IPS DF 4.7 (cell line): Measurements from ENCODE around the gene PANX2.

ENCODE experiments used
- DNase-seq: peaks from one replicate; pipeline ENCODE4 v3.0.0-alpha.2; 2013; ENCODE audit warnings: low spot score; ENCODE audit errors: extremely low read depth

Gene PANX2

DNA sequence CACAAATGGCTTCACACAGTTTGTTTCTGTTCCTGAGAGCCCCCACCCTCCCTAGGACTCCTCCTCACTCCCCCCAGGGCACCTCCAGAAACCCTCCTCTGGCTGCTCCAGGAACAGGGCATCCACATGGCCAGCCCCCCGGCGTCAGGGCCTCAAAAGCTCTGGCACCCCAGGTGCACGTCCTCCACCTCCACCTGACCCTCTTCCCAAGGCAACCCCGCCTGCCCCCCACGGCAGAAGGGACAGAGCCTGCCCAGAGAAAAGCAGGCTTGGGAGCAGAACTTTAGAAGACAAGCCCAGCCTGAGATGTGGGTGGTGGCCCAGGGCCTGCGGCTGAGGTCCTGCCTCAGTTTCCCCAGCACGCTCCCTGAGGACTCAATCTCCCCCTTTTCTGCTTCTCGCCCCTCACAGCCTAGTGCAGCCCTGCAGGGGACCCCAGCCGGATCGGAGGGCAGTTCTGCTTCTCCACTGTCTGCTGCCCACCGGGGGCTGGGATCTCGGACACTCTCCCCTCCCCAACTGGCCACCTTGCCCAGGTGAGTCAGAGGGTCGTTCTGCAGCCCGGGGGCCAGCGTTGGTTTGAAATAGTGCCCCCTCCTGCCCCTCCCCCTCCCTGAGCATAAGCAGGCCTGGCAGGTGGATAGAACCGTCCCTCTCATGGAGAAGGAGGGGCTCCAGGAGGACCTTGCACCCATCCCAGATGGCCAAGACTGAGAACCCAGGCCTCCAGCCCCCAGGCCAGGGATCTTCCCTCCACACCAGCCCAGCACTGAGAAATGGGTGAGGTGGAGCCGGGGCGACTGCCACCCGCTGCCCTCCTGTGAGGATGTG, 12.8 kb downstream of the PANX2 start:
- DNase-seq = no peak

DNA sequence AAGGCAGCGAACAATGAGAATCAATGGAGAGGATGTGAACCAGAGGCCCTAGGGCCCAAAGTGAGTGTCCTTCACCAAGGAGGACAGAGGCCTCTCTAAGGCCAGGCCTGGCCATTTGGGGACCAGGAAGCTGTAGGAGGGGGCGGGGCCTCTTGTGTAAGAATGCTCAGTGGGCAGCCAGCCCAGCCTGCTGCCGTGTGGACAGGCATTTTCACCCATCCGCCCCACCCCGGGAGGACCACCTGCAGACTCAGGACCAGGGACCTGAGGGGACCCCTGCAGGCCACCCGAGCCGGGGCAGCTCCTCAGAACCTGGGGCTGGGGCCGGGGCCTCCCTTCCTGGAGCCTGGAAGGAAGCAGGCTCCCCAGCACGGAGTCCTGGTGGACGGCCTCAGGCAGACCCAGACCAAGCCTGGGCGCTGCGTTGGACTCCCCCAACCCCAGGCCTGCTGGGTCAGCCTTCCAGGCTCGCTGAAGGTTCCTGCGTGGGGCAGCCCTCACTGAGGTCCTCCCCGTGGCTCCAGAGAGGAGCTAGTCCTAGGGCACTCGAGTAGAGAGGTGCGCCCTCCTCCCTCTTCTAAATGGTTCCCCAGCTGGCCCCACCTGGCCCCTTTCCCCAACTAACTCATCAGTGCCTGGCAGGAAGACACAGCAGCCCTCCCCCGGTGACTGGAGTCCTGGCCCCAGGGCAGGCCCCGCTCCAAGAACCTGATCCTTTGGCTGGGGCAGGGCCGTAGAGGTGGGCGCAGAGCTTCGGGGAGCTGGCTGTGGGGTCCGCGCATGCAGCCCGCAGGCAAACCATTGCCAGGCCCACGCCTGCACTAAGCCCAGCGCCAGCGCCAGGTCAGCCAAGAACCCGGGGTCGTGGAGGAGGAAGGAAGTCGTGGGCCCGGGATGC, 13.7 kb downstream of the PANX2 start:
- no peak for DNase-seq

DNA sequence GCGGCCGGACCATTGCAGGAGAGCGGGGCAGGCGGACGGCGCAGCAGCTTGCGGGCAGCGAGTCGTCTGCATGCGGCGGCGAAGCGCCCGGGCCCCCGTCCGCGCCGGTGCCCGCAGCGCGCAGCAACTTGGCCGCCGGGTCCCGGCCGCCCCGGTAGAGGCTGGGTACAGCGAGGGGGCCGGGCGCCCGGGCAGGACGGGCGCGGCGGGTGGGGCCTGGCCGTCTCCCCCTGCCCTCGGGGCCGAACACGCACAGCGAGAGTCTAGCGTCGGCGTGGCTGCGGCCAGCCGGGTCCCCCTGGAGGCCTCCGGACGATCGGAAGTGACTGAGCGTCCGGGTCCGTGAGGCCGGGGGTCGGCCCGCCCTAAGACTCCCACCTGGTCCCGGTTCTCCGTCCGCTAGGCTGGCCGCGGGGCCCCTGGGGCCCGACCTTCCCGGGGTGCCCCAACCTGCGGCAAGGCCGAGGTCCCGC, 14.4 kb downstream of the PANX2 start:
- DNase-seq = no peak

DNA sequence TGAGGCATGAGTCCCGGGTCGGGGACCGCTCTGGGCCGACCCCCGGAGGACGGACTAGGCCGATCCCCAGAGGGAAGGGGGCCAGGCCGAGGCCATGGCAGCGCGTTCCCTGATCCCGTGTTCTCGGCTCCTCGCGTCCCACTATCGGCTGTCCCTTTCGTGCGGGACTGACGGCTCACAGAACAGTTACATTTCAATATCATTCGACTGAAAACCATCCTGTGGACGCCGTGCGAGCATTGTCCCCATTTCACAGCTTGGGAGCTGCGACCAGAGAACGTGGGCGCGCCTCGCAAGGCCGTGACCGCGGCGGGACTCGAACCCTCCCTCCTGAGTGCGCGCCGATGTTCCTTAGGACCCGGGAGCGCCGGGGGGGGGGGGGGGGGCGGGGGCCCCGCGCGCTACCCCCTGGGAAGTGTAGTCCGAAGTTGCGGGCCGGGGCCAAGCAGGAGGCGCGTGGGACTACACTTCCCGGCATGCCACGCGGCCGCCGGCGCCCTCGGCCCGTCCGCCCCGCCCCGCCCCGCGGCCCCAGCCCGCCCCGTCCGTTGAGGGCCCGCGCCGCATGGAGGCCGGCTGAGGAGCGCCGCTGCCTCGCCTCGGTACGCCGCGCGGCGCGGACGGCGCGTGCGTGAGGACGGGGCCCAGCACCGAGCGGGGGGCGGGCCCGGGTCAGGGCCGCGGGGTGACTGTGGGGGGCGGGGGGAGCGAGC, 15.0 kb downstream of the PANX2 start, which contains the start of gene TRABD:
TSS of gene TRABD (plus strand) at position 539 of the 713 bp plus-strand sequence. CDS start 7,148 bp downstream, outside the sequence.
- no peak for DNase-seq

DNA sequence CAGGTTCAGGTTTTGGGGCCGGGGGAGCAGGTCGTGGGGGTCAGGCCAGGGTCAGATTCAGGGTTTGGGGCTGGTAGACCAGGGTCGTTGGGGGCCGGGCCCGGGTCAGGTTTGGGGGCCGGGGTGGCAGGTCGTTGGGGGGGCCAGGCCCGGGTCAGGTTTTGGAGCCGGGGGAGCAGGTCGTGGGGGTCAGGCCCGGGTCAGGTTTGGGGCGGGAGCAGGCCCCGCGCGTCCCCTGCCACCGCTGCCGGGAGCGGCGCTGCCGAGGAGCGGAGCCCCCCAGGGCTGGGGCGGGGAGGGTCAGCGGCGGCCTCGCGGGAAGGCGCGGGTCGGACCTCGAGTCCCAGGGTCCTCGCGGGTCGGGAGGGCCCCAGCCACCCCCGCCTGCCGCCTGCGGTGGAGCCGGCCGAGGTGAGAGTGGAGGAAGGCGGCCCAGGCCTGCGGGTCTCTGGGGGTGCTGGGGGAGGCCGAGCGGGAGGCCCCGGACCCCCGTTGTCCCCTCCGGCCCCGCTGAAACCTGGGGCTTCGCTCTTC, 15.7 kb downstream of the PANX2 start:
- DNase-seq = no peak

DNA sequence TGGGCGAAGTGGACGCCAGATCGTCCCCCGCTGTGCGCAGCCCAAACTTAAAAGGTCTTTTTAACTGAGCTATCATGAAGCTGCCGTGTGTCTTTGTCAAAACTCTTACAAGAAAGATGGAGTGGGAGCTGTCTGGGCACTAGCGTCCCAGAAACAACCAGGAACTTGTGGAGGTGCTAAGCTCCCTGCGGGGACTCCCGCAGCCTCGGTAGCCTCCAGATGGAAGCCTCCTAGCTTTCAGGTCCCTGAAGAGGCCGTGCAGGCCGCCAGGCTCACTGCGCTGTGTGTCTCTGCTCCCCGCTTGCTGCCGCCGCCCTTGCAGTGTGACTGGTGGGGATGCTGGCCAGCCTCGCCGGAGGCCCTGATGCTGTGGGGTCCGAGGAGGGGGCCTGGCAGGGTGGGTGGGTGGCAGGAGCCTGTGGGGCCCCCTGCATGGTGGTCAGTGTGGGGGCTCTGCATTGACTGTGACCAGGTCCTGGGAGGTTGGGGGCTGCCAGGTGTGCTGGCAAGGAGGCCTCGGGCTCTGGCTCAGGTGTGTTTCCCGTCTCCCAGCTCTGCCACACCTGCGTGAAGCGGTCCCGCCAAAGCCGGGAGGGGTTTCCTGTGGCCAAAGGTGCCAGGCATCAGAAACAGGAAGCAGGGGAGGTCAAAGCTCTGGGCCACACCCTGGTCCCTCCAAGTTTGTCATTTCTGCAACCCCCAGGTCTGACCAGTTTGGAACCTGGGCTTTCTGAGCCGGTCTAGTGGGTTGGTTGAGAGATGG, 16.4 kb downstream of the PANX2 start:
- no peak for DNase-seq

DNA sequence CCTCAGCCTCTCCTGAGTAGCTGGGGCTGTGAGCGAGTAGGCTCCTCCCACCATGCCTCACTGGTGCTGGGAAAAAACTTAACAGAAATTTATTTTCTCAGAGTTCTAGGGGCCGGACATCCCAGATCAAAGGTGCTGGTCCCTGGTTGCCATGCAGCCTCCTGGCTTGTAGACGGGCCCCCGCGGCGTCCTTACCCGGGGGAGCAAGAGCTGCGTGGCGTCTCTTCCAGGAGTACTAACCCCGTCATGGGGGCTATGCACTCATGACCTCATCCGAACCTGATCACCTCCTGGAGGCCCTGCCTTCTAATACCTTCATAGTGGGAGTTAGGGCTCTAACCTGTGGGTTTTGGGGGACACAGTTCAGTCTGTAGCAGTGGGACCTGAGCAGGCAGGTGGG, 17.8 kb downstream of the PANX2 start:
- DNase-seq = no peak

DNA sequence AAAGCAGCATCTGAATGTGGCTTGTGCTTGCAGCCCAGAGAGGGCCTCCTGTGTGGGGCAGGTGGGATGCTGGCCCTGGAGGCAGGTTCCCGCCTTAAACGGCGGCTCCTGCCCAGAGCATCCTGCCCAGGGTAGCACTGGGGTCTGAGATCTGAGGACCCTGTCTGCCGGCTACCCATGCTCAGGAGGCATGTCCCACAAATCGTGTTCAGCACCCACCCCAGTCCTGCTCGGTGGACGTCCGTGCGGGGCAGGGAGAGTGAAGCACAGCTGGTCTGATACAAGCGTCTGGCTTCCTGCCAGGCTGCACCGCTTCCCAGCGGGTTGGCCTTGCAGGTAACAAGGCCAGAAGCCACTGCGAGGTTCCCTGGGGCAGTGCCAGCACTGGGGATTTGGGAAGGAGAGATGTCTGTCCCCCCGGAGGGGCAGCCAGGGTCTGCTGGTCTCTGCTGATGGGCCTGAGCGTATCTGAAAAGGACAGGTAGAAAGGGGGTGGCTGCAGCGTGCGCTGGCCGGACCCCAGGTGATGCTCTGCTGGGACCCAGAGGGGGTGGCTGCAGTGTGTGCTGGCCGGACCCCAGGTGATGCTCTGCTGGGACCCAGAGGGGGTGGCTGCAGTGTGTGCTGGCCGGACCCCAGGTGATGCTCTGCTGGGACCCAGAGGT, 18.8 kb downstream of the PANX2 start:
- DNase-seq = no peak

DNA sequence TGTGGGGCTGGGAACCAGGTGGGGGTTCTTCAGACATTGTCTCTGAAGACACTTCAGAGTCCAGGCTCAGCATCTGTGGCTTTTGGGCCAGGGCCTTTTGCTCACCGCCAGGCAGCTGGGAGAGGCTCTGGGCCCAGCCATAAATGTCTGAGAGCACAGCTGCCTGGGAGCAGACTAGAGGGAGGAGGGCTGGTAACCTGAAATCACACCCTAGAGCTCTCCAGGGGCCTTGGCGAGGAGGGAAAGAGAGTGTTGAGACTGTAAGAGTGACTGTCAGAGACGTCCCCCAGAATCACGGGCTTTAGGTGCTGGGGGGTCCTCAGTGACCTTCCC, 19.3 kb downstream of the PANX2 start:
- no peak for DNase-seq

DNA sequence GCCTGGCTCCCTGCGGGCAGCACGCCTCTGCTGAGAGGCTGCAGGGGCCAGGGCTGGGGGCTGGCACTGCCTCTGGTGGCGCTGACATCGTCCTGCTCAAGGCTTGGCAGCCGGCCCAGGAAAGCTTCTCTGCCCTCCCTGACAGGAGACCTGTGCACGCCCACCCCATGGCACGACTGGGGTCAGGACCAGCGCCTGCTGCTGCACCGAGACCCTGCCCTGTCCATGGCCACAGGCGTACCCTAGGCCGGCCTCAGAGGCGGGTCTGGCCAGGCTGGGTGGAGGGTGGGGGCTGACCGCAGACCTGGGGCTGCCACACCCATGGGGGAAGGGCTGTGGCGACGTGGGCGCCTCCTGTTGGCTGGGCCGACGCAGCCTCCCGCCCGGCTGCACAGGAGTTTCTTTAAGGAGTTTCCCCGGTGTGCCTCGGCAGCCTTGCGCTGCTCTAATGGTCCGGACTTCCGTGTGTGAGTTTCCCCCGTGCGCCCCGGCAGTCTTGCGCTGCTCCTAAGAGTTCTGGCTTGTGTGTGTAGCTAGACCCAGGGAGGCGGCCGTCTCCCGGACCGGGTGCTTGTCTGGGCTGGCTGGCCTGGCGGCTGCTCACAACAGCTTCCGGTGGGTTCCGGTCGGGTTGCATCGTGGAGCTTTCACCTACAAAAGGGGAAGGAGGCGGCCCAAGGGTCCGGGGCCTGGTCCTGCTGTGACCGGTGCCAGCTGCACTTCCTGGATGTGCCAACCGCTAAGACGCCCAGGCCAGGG, 19.8 kb downstream of the PANX2 start:
- no peak for DNase-seq

DNA sequence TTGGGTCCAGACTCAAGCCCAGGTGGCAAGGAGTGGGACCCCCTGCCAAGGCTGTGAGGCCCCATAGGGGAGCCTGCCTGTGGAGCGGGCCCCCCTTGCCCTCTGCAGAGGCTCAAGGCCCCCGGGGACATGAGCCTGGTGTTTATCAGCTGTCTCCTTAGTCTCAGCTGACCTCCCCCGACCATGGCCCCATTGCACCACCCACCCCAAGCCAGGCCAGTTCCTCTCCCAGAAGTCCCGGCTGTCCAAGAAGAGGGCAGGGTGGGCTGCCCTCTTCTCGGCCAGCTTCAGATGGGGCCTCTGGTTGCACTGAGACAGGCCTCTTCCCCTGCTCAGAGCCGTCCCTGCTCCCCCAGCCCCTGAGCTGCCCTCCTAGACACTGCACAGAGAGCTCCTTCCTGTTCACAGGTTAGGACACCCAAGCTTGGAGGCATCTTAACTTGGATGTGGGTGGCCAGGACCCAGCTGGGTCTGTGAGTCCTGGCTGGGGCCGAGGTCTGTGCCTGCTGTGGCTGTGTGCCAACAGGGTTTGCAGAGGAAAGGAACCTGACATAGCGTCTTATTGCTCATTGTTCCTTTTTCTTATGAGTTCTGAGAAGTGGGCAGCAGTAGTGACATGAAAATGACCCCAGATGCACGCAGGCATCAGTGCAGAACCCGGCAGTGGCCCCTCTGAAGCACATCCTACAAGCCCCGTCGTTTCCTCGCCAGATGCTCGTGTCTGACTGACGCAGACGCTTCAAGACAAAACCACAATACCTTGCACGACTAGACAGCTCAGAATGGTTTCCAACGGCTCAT, 20.6 kb downstream of the PANX2 start:
- no peak for DNase-seq

DNA sequence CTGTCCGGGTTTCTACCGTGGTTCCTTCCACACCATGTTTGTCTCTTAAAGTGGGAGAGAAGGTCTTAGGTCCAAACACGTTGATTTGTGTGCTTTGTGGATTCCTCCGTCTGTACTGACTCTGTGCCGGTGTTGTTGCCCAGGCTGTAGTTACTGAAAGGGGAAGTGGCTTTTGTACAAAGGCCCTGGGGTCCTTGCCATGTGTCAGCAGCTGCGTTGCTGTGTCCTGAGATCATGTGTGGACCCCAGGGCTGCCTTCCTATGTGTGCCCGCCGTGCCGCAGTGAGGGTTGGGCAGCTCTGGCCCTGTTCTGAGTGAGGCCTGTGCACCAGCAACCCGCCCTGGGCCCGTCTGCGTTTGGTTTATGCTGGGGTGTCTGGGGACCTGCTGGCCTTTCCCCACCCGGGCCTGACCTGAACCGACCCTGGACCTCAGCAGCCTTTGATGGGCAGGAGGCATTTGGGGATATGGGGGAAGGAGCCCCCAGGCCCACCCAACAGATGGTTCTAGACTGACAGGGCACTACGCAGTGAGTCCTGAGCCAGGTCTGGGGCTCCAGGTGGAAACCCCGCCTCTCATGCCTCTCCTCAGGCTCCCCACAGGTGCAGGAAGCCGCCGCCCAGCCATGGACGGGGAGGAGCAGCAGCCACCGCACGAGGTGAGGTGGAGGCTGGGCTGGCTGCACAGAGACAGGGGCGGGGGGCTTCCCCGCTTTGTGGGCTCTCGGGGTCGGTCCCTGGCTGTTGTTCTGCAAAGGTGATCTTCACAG, 22.1 kb downstream of the PANX2 start:
- no peak for DNase-seq

DNA sequence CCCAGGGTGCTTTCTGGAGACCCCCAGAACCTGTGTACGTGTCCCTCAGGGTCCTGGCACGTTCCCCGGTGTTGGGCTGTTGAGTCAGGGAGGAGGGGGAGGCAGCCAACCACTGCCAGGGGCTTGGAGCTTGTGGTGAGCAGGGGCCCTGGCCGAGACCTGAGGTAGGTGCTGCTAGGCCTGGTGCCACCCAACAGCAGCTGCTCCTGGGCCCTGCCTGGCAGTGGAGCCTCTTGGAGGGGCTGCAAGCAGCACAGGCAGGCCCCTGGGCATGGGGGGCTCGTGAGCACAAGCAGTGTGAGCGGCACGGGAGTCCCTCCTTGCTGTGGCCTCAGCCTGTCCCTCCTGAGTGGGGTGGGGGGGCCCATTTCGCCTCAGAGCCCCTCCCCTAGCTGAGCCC, 23.1 kb downstream of the PANX2 start:
- no peak for DNase-seq

DNA sequence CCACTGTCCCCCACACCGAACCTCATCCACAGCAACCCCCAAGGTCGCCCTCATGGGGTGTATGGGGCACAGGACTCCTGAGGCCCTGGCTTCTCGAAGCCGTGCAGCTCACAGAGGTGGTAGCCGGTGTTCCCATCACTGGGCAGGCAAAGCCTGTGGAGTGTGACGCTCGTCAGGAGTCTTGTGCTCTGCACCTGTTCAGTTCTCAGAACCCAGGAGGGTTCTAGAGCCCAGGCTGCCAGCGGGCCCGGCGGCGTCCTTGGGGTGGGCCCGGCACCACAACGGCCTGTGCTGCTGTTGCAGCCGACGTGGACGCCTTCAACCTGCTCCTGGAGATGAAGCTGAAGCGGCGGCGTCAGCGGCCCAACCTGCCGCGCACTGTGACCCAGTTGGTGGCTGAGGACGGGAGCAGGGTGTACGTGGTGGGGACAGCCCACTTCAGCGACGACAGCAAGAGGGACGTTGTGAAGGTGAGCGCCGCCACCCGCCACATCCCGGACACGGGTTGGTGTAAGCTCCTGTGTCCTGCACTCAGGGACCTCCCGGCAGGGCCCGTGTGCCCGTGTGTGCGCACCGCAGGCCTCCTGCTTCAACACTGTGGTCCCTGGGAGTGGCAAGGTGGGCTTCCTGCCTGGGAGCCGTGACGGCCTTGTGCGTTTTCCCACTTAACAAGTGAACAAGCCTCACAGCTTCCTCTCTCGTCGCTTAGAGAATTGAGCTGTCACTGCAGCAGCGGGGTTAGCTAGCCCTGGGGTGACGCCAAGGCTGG, 23.7 kb downstream of the PANX2 start:
- no peak for DNase-seq

DNA sequence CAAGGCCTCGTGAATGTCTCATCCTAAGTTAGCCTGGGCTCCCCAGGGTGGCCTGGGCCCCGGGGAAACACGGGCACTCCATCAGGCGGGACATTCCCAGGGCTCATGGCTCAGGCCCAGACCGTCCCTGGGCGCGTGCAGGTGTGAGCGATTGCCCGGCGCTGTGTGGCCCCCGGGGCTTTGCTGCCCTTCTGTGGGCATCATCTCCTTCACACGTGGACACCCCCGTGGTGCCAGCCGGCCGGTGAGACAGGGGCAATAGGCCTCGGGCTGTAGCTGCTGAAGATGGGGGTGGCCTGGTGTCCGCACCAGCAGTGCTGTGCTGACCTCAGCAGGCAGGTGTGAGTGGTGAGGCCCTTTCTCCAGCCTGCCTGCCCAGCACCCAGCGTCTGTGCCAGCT, 25.7 kb downstream of the PANX2 start:
- DNase-seq = no peak

DNA sequence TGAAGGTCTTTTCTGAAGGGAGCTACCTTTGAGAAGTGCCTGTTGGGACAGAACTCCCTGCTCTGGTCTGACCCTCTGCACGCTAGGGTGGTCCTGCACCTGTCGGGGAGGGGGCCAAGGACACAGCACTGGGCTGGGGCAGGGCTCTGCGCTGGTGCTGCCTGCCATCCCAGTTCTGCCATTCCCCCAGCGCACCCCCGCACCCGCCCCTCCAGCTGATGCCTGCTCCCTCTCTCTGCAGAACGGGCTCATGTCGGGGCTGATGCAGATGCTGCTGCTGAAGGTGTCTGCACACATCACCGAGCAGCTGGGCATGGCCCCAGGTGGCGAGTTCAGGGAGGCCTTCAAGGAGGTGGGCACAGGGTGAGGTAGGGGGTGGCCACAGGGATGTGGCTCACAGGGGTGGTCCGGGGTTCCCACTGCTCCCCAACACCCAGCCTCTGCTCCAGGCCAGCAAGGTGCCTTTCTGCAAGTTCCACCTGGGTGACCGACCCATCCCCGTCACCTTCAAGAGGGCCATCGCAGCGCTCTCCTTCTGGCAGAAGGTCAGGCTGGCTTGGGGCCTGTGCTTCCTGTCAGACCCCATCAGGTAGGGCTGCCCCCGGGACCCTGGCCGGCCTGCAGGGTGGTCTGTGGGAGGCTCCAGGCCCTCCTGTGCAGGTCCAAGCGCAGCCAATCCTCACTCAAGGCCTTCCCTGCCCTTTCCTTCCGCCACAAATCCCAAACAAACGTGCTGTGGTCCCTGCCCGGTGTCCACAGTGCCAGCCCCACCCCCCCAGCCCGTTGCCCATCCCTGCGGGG, 26.7 kb downstream of the PANX2 start:
- no peak for DNase-seq
